ENCODE data around the gene CYB5A. TPM values are rescaled to one million over a fixed set of nuclear protein-coding genes. Genes with fewer than 3 reads are reported as not detected.
A peak's percentile ranks its signal among the peaks of the same experiment; 100 is the strongest.

The CYB5A gene
- total and polyA plus RNA-seq, 2 experiments from 2014 or later: 273 to 457 TPM

GRCh38 chr18:74284980-74285355, 6.8 kb downstream of the CYB5A start:
- Histone ChIP-seq H3K27ac (peak overlapping the region; percentile 88), H3K4me1 (ENCODE audit: insufficient read depth) (peaks cover 54% of the 10 kb centered on the region), H4K20me1 (ENCODE audit: insufficient read depth, poor library complexity, severe bottlenecking) (no peaks in the 10 kb centered on the region), H3K9me2 (replicated peaks; ENCODE audit: insufficient read depth) (no peaks in the 10 kb centered on the region), H3K79me2 (peaks cover 94% of the 10 kb centered on the region), H3K27me3 (no peaks in the 10 kb centered on the region), H3K4me3 (no peak overlapping the region), H3K9me3 (ENCODE audit: low read depth) (no peaks in the 10 kb centered on the region), H3K4me2 (peak overlapping the region; percentile 63), H2AFZ (no peak overlapping the region), H3K36me3 (replicated peaks; ENCODE audit: insufficient read depth, low read depth) (no peaks in the 10 kb centered on the region)
- no peak for DNase-seq (ENCODE audit: low spot score)
- no peak for TF ChIP-seq EZH2 (IDR thresholded peaks at IDR 0.05; ENCODE audit: borderline replicate concordance)
- no peak for TF ChIP-seq EZH2phosphoT487 (IDR thresholded peaks at IDR 0.05; ENCODE audit: low read depth, severe bottlenecking, unreplicated experiment)
- no peak for TF ChIP-seq CTCF (IDR thresholded peaks at IDR 0.05; ENCODE audit: poor library complexity)
- 100% methylated on average over 1 of the region's 1 CpG for WGBS (ENCODE audit: low lambda C conversion rate, missing lambda C conversion rate)

GRCh38 chr18:74284191-74284979, 7.4 kb downstream of the CYB5A start:
- 30% methylated on average over 11 of the region's 11 CpGs for WGBS (ENCODE audit: low lambda C conversion rate, missing lambda C conversion rate)
- Histone ChIP-seq H3K27me3 (no peaks in the 10 kb centered on the region), H3K4me3 (no peak overlapping the region), H4K20me1 (ENCODE audit: insufficient read depth, poor library complexity, severe bottlenecking) (no peaks in the 10 kb centered on the region), H3K9me3 (ENCODE audit: low read depth) (no peaks in the 10 kb centered on the region), H3K36me3 (replicated peaks; ENCODE audit: insufficient read depth, low read depth) (no peaks in the 10 kb centered on the region), H3K4me1 (ENCODE audit: insufficient read depth) (peaks cover 54% of the 10 kb centered on the region), H2AFZ (no peak overlapping the region), H3K9me2 (replicated peaks; ENCODE audit: insufficient read depth) (no peaks in the 10 kb centered on the region), H3K27ac (peak overlapping the region; percentile 88), H3K4me2 (peak overlapping the region; percentile 63), H3K79me2 (peaks cover 94% of the 10 kb centered on the region)
- TF ChIP-seq EZH2 (IDR thresholded peaks at IDR 0.05; ENCODE audit: borderline replicate concordance): no peak
- DNase-seq (ENCODE audit: low spot score): no peak

- DNase-seq (ENCODE audit: low spot score): no peak
- Histone ChIP-seq H4K20me1 (ENCODE audit: insufficient read depth, poor library complexity, severe bottlenecking) (peaks cover under 1% of the 10 kb centered on the region), H3K9me2 (replicated peaks; ENCODE audit: insufficient read depth) (no peaks in the 10 kb centered on the region), H3K36me3 (replicated peaks; ENCODE audit: insufficient read depth, low read depth) (no peaks in the 10 kb centered on the region), H3K4me3 (no peak overlapping the region), H3K4me2 (peak overlapping the region; percentile 63), H3K27ac (peak overlapping the region; percentile 88), H3K27me3 (no peaks in the 10 kb centered on the region), H3K9me3 (ENCODE audit: low read depth) (no peaks in the 10 kb centered on the region), H3K79me2 (peaks cover 94% of the 10 kb centered on the region), H2AFZ (no peak overlapping the region), H3K4me1 (ENCODE audit: insufficient read depth) (peaks cover 52% of the 10 kb centered on the region)
- no peak for TF ChIP-seq EZH2phosphoT487 (IDR thresholded peaks at IDR 0.05; ENCODE audit: low read depth, severe bottlenecking, unreplicated experiment)
- no peak for TF ChIP-seq CTCF (IDR thresholded peaks at IDR 0.05; ENCODE audit: poor library complexity)
- no peak for TF ChIP-seq EZH2 (IDR thresholded peaks at IDR 0.05; ENCODE audit: borderline replicate concordance)
- WGBS (ENCODE audit: low lambda C conversion rate, missing lambda C conversion rate): 57% methylated on average over 10 of the region's 10 CpGs
Measured at GRCh38 chr18:74283646-74284045, 8.1 kb downstream of the CYB5A start.

- Histone ChIP-seq H3K4me2 (peak overlapping the region; percentile 63), H2AFZ (peak overlapping the region; percentile 3), H3K79me2 (peaks cover 93% of the 10 kb centered on the region), H4K20me1 (ENCODE audit: insufficient read depth, poor library complexity, severe bottlenecking) (peaks cover 4% of the 10 kb centered on the region), H3K9me3 (ENCODE audit: low read depth) (no peaks in the 10 kb centered on the region), H3K4me1 (ENCODE audit: insufficient read depth) (peaks cover 53% of the 10 kb centered on the region), H3K4me3 (no peak overlapping the region), H3K27ac (peak overlapping the region; percentile 88), H3K9me2 (replicated peaks; ENCODE audit: insufficient read depth) (no peaks in the 10 kb centered on the region), H3K36me3 (replicated peaks; ENCODE audit: insufficient read depth, low read depth) (no peaks in the 10 kb centered on the region), H3K27me3 (no peaks in the 10 kb centered on the region)
- no peak for DNase-seq (ENCODE audit: low spot score)
- WGBS (ENCODE audit: low lambda C conversion rate, missing lambda C conversion rate): 44% methylated on average over 10 of the region's 10 CpGs
- TF ChIP-seq EZH2phosphoT487 (IDR thresholded peaks at IDR 0.05; ENCODE audit: low read depth, severe bottlenecking, unreplicated experiment) (no peak), EZH2 (IDR thresholded peaks at IDR 0.05; ENCODE audit: borderline replicate concordance) (no peak), CTCF (IDR thresholded peaks at IDR 0.05; ENCODE audit: poor library complexity) (no peak)
Measured at GRCh38 chr18:74282755-74283554, 8.8 kb downstream of the CYB5A start.

All from hepatocyte (in vitro differentiated cells).